ENCODE data around the gene UBE2D2.
"Not testable (repeated sequence)": the region's sequence is repeated elsewhere in the genome, so short reads cannot be mapped to it uniquely, and the experiment has no call there.

UBE2D2 gene

DNA sequence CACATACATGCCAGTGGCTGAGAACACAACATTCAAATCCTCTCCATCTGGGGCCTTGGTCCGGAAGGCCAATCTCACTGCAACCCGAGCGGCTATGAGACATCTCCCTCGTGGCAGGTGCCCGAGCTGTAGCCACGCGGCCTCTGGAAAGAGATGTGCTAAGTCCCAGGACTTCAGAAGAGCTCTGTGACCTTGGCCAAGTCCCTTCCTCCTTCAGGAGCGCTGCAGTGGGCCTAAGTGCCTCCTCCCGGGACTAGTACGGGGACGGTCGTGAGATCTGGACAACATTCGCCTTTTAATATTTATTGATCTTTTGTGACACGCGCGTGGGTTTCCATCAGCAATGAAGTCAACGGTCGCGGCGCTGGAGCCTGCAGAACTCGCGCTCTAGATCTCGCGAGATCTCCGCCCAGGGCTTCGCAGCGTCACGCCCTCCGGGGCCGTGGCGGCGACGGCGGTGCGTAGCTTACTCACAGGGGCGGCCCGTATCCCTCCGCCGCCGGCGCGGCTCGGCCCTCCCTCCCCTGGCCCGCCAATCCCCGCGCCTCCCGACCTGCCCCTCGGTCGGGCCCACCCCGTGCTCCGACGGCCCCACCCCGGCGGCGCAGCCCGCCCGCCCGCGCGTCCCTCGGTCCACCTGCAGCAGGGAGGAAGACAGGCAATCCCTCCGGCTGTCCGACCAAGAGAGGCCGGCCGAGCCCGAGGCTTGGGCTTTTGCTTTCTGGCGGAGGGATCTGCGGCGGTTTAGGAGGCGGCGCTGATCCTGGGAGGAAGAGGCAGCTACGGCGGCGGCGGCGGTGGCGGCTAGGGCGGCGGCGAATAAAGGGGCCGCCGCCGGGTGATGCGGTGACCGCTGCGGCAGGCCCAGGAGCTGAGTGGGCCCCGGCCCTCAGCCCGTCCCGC lies at the start of gene UBE2D2:
Gene UBE2D2, plus strand, starts transcription at position 588 of the 903 bp plus-strand sequence. CDS start 453 bp downstream, outside the sequence.
- peak; percentile 86 for DNase-seq

DNA sequence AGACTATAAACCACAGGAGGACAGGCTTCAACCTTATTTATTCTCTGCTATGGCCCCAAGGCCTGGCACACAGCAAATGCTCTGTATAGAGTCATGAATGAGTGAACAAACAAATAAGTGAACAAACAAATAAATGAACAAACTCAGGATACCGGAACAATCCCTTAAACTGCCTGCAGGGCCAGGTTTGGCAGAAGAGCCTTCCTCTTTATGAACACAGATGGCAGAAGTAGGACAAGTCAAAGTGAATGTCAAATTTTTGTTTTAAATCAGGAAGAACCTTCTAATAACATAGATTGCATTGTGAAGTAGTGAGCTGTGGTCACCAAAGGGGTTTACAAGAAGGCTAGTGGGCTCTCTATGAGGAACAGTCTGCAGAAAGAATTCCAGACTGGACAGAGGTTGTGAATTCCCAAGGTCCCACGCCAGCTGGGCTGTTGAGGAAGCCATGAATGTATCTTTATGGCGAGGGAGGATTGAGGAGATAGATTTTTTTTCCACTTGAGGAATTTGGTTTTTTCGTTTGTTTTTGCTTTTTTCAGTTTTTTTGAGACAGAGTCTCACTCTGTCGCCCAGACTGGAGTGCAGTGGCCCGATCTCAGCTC lies 48.3 kb upstream of the UBE2D2 start:
- DNase-seq = no peak

DNA sequence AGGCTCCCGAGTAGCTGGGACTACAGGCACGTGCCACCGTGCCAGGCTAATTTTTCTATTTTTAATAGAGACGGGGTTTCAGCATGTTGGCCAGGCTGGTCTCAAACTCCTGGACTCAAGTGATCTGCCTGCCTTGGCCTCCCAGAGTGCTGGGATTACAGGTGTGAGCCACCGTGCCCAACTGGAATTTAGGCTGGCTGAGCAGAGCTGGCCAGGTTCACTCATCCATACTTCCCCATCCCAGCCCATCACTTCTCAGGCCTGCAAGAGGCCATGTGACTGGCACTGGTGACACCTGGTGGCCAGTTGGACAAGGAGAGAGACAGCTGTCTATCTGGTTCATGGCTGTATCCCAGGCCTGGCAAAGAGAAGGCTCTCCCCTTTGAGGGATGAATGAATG lies 47.7 kb upstream of the UBE2D2 start:
- peak; percentile 3 for DNase-seq

DNA sequence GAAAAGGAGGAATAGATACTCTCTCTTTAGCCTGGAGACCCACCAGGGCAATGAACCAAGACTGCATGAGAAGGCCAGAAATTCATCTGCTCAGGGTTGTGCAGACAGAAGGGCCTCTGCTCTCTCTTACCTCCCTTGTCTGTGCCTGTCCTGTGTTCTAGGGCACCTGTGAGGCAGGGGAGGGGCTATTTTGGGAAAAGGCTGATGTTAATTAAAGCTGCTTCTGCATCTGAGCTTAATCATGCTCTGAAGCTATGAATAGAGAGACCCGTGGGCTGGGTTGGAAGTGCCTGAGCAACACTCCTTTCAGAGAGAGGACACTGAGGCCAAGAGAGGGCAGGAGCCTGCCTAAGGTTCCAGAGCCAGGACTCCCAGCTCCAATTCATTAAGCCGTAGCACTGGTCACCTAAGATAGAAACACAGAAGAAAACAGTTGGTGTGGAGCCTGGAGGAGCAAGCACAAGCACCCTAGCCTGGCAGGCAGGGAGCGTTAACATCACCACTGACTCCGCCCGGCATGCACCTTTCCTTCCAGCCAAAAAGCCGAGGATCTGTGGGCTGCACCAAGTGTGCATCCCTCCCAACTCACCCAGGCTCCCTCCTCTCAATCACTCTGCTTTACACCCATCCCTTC lies 47.2 kb upstream of the UBE2D2 start:
- no peak for DNase-seq

DNA sequence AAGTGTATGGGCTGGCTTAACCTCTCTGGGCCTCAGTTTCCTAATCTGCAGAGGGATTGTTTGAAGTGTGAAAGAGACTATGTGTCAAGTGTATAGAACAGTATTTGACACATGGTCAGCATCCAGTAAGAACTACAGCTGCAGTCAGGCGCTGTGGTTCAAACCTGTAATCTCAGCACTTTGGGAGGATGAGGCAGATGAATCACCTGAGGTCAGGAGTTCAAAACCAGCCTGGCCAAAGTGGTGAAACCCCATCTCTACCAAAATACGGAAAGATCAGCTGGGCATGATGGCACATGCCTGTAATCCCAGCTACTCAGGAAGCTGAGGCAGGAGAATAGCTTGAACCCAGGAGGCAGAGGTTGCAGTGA lies 46.7 kb upstream of the UBE2D2 start:
- no peak for DNase-seq

DNA sequence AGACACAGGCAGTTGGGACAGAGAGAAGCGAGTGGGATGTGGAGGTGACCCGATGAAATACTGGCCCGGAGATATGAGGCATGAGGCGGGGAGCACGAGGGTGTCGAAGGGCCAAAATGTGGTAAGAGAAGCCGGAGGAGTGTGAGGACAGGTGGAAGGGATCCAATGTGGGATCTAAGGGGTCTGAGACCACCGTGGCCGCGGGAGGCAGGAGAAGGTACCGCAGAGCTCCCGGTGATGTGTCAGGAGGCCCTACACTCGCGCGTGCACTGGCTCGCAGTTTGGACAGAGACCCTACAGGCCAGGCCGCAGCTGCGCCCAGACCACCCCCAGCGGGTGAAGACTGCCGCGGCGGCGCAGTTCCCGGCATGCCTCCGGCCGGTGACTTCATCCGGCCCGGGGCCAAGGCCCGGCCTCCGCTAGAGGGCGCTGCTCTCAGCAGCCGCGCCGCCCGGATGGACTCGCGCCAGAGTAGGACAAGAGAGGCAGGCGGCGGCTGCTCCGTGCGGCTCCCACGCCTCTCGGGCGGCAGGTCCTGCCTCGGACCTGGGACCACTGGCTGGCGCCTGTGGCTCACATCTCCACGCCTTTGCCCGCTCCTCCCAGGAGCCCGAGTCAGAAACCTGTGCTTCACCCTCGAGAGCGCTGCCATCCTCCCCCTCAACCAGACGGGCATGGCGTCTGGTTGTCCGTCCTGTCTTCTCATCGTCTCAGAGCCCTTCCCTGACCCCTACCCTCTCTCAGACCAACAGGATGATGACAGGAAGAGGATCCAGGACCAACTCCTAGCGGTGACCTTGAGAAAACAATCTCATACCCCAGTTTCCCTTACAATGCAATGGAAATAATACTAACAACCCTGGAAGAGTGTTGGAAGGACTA lies 43.2 kb upstream of the UBE2D2 start:
- peak; percentile 37 for DNase-seq

DNA sequence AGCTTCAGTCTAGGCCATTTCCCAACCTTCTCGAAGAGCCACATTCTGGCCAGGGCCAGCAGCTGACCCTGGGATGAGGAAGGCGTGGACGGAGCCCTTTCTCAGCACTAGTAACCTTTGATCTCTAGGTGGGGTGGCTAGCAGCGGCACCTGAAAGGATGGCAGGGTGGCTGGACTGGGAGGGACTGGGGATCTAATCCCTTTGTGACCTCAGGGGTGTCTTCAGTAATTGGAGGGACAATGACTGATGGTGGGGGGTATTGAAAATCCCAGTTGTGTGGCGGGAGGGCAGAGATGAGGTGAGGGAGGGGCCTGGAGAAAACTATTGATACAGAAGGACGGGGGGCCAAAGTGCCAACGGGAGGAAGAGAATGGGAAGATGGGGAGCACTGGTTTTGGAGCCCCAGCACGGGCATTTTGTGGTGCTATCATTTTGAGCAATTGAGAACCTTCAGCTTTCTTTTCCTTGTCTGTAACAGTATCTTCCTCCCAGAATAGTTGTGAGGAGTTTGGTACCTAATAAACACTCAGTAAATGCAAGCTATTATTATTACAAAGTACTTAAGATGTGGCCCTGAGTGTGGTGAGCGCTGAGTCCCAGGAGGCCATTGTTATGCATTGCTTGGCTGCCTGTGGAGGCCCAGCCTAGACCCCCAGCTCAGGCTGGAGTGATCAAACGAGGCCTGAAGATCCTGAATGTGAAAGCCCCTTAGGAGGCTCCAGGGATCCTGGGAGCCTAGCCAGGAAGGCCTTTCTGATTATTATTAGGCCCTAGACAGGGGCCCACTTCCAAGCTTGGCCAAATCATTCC lies 37.3 kb upstream of the UBE2D2 start:
- DNase-seq = no peak

DNA sequence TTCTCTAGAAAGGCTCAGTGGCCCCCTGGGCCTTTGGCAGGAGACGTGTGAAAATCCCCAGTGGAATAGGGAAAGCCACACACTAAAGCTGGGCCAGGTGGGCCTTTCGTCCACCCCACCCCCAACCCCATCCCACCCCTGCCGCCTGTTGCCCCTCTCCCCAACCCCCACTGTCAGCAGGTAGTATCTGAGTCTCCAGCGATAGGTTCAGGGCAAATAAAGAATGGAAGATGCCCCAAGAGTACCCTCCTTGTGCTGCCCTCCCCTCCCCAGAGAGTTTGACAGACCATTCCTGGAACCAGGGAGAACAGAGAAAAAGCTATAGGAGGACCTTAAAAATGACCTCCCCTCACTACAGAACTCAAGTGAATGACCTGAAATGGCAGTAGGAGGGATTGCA lies 36.7 kb upstream of the UBE2D2 start:
- no peak for DNase-seq

DNA sequence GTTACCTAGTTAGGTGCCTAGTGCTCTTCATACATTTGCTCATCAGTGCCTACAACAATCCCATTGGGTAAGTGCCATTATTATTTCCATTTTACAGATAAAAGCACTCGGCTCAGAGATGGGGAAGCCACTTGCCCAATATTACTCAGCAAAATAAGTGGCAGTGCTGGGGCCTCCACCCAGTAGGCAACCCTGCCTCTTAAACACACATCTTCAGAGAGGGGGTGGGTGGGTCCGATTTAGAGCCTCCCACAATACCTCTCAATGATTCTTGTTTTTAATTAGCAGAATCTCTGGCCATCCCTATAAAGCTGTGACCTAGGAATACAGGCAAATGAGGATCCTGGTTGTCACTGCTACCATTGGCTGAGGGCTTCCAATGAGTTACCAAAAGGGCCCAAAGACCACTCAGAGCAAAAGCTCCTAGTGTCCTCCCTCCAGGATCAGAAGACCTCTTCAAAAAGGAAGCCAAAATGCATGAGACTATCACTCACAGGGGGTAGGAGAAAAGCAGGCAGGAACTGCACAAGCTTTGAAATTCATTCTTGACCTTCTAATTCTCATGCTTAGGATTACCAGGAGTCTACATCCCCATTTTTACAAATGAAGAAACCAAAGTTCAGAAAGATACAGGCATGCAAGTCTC lies 36.1 kb upstream of the UBE2D2 start:
- DNase-seq = no peak

DNA sequence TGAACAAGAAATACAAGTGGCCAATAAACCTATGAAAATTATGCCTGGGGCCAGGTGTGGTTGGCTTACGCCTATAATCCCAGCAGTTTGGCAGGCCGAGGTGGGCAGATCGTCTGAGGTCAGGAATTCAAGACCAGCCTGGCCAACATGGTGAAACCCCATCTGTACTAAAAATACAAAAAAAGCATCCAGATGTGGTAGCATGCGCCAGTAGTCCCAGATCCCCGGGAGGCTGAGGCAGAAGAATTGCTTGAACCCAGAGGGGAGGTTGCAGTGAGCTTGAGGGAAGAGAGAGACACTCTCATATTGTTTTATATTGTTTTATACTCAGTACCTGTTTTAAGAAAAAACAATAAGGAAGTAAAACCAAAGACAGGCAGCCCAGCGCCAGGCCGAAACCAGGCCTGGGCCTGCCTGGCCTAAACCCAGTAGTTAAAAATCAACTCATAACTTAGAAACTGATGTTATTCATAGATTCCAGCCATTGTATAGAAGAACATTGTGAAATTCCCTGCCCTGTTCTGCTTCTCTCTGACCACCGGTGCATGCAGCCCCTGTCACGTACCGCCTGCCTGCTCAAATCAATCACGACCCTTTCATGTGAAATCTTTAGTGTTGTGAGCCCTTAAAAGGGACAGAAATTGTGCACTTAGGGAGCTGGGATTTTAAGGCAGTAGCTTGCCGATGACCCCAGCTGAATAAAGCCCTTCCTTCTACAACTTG lies 35.4 kb upstream of the UBE2D2 start:
- not testable (repeated sequence) for DNase-seq

DNA sequence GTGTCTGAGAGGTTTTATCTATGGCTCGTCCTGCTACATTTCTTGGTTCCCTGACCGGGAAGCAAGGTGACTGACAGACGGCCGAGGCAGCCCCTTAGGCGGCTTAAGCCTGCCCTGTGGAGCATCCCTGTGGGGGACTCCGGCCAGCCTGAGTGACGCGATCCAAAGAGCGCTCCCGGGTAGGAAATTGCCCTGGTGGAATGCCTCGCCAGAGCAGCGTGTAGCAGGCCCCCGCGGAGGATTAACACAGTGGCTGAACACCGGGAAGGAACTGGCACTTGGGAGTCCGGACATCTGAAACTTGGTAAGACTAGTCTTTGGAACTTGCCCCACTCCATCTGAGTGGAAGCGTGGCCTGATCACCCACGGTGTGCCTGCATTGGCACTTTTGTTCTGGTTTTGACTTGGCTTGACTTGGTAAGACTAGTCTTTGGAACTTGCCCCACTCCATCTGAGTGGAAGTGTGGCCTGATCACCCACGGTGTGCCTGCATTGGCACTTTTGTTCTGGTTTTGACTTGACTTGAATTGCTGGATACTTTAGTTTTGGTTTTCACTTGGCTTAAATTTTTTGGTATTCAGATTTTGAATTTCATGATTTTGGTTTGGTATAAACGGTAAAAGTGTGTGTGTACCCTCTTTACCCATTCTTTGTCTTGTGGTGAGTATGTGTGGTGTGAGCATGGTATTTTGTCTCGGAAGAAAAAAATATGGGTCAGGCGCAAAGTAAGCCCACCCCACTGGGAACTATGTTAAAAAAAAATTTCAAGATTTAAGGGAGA lies 34.6 kb upstream of the UBE2D2 start:
- not testable (repeated sequence) for DNase-seq

DNA sequence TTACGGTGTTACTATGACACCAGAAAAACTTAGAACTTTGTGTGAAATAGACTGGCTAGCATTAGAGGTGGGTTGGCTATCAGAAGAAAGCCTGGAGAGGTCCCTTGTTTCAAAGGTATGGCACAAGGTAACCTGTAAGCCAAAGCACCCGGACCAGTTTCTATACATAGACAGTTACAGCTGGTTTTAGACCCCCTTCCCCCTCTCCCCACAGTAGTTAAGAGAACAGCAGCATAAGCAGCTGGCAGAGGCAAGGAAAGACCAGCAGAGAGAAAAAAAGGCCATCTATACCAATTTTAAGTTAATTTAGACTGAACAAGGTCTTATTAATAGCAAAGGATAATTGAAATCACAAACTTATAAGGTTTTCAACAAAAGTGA lies 34.1 kb upstream of the UBE2D2 start:
- not testable (repeated sequence) for DNase-seq

DNA sequence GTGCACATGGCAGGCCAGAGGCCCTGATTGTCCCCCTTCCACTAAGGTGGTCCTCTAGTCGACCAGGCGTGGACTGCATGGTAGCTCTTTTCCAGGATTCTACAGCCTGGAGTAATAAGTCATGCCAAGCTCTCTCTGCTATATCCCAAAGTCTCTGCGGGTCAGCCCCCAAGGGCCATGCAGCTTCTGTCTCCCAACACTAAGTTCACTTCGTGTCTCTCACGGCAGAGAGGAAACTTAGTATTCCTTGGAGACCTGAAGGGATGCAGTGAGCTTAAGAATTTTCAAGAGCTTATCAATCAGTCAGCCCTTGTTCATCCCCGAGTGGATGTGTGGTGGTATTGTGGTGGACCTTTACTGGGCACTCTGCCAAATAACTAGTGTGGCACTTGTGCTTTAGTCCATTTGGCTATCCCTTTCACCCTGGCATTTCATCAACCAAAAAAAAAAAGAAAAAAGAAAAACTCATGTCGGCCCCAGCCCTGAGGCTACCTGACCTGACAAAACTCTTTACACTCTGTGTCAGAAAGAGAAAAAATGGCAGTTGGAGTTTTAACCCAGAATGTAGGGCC lies 33.2 kb upstream of the UBE2D2 start:
- not testable (repeated sequence) for DNase-seq

DNA sequence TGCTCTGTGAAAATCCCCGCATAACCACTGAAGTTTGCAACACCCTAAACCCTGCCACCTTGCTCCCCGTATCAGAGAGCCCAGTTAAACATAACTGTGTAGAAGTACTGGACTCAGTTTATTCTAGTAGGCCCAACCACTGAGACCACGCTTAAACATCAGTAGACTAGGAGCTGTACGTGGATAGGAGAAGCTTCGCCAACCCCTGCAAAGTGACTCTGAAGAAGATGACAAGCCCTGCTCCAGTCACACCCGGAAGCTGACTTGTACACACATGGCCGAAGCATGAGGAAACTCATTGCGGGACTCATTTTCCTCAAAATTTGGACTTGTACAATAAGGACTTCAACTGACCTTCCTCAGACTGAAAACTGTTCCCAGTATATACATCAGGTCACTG lies 32.4 kb upstream of the UBE2D2 start:
- DNase-seq = not testable (repeated sequence)

DNA sequence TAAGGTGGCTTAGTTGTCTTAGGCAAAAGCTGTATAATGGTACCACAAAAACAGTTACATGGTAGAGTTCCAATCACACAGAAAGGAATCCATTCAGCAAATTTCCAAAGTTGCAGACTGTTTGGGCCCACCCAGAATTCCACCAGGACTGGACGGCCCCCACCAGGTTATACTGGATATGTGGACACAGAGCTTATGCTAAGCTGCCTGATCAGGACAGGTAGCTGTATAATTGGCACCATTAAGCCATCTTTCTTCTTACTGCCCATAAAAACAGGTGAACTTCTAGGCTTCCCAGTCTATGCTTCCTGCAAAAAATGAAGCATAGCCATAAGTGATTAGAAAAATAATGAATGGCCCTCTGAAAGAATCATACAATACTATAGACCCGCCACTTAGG lies 31.1 kb upstream of the UBE2D2 start:
- not testable (repeated sequence) for DNase-seq

DNA sequence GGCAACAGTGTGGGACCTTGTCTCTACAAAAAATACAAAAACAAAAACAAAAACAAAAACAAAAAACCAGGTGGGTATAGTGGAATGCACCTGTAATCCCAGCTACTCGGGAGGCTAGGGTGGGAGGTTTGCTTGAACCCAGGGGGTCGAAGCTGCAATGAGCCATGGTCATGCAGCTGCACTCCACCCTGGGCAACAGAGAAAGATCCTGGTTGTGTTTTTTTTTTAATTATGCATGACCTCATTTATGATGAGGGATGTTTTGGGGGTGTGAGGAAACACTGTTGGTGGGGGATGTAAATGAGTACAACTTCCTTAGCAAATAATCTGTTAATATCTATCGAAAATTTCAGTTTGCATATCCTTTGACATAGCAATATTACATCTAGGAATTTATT lies 29.4 kb upstream of the UBE2D2 start:
- no peak for DNase-seq

DNA sequence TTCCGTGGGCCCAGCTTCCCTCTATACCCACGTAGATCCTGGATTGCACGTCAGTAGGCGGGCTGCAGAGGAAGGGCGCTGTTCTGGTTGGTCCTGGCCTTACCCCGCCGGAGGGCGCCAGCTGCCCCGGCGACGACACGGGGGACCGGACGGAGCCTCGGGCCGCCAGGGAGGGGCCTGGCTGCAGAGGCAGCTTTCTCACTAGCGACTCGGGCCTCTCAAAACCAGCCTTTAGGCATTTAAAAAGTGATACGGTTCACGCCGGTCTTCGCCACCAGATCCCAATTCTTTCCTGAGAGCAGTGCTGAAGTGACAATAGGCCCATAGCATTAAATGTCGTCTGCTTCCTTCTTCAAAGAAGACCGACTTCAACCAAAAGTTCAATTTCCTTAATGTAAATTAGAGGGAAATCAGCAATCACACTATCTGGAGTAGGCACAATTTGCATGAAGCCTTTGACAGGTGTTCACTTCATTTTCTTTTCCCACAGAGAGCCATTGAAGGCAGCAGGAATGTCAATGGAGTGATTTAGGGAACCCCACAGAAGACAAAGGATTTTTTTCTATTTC lies 17.6 kb upstream of the UBE2D2 start:
- DNase-seq = no peak

DNA sequence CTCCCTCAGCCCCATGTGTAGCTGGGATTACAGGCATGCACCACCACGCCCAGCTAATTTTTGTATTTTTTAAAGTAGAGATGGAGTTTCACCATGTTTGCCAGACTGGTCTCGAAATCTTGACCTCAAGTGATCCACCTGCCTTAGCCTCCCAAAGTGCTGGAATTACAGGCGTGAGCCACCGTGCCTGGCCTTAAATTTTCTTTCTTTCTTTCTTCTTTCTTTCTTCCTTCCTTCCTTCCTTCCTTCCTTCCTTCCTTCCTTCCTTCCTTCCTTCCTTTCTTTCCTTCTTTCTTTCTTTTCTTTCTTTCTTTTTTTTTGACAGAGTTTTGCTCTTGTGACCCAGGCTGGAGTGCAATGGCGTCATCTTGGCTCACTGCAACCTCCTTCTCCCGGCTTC lies 14.5 kb upstream of the UBE2D2 start:
- not testable (repeated sequence) for DNase-seq

All from NCI-H2107 (cell line).